ENCODE measurements around the gene SMC3.
"Not testable (repeated sequence)": the region's sequence is repeated elsewhere in the genome, so short reads cannot be mapped to it uniquely, and the experiment has no call there.

The SMC3 gene

DNA sequence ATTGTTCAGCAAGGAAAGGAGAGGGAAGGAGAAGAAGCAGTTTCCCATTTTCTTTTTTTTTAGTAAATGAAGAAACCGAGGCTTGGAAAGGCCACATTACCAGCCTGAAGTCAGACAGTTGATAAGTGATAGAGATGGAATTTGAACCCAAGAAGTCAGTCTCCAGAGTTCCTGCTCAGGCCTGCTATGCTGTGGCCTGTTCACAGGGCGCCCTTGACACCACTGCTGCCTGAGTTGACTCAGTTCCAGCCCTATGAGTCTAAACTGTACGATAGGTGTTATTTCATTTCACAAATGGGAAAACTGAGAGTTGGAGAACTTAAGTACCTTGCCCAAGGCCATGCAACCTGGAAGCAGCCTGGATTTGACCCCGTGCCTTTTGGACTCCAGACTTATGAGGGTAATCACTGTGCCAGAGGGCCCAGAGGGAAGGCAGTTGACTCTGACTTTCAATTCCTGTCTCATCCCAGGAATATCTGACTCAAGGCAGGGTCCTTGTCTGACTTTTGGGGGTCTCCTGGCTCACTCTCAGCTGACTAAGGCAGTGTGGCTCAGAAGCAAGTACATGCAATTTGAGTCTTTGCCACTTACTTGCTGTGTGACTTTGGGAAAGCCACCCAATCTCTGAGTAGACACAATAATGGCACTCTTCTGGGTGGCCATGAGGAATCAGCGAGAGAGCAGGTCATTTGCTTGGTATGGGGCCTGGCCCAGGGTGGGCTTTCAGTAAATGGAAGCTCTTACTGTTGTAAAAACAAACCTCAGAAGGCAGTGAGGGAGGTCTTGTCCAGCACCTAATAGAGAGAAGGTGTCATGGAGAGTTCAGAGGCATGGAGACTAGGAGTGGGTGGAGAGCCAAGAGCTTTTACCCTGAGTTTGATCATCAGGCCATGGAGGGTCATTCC is 58.7 kb downstream of the SMC3 start:
- DNase-seq: no peak

DNA sequence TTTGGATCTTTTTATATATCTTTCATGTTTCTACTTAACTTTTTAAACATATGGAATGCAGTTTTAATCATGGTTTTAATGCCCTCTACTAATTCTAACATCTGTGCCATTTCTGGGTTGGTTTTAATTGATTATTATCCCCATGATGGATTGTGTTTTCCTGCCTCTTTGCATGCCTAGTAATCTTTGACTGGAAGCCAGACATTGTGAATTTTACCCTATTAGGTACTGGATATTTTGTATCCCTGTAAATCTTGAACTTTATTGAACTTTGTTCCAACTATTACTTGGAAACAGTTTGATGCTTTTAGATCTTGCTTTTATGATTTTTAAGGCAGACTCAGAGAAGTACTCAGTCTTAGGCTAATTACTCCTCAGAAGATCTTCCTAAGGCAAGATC is 60.7 kb downstream of the SMC3 start:
- DNase-seq: no peak

DNA sequence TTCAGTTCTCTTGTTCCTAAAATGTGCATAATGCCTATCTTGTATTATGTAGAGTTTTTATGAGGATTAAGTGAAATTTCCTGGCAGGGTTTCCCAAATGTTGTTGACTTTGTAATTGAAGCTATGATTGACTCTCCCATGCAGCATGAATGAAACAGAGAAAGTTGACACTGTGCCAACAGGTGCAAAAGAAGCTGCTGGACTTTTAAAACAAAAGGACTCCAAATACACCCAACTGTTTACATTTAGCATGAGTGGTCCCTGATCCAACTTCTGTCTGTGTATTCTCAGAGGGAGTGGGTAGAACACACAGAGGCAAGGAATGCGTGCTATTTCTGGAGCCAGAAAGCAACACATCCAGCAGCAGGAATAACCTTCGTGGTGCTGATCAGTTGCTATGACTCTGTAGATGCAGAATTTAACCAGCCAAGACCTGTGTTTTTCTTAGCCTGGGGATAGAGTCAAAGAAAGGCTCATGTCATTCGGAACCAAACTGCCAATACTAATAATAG is 62.2 kb downstream of the SMC3 start:
- no peak for DNase-seq

DNA sequence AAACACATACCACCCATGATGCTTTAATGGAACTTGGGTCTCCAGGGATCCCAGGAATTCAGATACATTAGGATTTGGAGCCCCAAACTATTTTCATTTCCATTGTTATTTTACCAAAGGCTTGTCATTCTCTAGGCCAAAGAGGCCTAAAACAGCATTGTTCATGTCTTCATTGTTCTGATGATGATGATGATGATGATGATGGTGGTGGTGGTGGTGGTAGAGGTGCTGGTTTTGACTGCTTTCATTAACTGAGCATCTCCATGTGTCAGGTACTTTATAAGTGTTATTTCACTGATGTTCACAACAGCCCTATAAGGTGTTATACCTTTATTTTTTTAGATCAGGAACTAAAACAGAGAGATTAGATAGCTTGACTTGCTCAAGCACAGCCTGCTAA is 64.4 kb downstream of the SMC3 start:
- no peak for DNase-seq

DNA sequence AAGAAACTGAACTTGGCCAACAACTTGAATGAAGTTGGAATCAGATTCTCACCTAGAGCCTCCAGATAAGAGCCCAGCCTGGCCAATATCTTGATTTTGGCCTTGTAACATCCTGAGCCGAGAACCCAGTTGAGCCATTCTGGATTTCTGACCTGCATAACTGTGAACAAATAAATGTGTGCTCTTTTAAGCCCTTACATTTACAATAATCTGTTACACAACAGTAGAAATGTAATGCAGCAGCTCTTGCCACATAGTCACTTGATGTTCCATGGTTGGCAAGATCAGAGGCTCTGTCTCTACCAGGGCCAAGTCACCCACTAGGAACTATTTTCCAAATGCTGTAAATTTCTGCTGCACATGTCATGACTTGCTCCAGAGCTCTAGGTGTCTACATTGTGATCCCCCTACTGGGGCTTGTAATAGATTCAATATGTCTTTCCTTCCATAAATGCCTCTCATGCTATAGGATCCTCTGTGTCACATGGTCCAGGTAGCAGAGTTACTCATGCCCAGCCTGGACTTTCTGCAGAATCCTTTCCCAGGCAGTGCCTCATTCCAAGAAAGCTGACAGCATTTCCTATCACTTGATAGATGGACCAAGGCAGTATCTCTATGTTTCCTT is 65.2 kb downstream of the SMC3 start:
- no peak for DNase-seq

DNA sequence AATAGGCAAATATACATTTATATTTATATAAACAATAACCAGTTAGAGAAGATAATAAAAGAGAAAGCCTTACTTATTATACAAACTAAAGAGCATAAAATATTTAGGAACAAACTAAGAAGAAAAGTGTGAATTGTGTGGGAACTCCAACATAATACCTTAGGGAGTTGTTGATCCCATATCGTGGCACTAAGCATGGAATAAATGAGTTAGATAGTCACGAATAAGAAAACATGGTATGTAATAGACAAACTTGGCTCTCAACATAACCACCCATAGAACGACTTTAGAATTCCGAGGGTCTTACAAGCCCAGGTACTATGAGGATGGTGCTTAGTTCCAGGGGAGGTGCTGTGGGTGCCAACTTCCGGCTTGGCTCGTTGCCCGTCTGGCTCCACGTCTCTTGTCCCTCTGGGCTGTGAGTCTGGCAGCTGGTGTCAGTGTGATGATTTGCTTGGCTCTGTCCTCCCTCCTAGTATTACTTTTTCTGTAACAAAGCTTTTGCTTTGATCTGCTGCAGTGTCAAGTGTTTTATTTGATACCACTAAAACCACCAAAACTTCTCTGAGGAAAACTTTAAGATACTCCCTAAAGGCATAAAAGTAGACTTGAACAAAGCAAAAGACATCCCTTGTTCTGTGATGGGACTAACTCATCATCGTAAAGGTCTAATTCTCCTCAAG is 67.2 kb downstream of the SMC3 start:
- no peak for DNase-seq

DNA sequence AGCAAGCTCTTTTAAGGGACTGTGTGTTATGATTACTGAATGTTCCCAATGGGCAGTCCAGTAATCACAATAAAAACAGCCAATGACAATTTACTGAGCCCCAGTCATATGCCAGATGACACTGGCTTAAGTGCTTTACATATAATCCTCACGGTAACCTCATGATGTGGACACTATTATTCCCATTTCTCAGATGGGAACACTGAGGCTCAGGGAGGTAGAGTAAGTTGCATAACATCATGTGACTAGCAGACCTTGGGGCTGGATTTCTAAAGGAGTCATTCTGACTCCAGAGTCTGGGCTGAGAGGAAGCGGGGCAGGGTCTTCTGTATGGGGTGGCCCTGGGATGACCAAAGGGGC is 69.1 kb downstream of the SMC3 start:
- DNase-seq: no peak

DNA sequence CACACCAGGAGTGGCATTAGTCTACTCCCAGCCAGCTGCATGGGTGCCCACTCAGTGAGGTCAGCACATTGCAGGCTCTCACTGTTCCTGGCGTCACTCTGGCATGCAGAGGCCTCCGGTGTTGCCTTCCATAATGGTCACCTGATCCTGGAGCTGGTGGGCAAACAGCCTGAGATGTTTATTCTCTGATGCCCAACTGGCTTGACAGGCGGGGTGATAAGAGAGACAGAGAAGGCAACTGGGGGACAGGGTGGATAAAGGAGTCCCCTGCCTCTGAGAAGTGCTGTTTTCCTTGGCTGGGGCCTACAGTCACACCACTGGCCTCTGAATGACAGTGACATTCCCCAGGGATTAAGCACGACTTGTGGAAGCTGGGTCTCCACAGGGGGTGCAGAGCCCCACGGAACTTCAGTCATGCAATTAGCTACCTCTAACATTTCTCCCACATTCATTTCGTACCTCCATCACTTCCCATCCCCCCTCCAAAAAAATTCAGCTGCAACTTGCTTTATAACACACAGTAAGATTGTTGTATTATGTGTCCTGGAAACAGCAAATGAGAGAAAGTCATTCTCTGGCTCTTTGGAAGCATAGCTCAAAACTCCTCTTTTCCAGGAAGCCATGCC is 69.5 kb downstream of the SMC3 start:
- DNase-seq: no peak

DNA sequence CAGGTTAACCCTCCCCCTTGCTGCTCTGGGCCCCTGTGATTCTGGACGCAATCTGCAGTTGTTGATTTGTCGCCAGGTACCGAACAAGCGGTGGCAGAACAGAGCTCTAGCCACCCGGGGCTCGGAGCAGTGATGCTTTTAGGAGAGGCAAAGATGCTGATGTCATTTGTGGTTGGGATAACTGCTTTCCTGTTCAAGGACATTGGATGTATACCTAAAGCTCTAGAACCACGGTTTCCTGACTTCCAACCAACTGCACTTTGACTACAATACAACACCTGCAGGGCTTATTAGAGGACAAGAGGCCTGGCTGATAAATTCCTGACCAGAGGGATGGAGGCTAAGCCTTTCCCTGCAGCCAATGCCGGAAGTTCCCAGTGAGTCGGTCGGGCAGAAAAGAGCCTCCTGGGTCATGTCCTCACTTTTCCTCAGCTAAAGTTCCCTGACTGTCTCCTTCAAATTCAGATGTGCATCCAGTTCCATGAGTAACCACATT is 70.1 kb downstream of the SMC3 start:
- no peak for DNase-seq

DNA sequence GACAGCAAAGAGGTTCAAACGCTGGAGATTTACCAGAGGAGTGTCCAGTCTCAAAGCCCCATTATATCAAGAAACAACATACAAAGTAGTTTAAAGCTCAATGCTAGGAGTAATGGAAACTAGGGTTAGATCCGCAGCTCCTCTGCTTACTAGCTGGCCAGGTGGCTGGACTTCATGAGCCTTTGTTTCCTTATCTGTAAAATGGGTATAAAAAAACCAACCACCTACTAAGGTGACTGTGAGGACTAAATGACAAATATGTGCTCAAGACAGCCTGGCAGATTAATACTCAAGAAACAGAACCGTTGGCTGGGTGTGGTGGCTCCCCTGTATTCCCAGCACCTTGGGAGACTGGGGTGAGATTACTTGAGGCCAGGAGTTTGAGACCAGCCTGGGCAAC is 70.8 kb downstream of the SMC3 start:
- DNase-seq: no peak

DNA sequence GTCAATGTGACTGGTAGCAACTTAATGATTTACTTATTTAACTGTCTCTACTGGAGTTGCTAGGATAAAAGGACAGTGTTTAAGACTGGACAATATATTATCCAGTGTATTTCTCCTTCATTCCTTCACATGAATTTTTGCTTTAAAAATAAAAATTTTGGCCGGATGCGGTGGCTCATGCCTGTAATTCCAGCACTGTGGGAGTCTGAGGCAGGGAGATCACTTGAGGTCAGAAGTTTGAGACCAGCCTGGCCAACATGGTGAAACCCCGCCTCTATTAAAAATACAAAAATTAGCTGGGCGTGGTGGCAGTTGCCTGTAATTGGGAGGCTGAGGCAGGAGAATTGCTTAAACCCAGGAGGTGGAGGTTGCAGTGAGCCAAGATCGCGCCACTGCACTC is 71.6 kb downstream of the SMC3 start:
- not testable (repeated sequence) for DNase-seq

DNA sequence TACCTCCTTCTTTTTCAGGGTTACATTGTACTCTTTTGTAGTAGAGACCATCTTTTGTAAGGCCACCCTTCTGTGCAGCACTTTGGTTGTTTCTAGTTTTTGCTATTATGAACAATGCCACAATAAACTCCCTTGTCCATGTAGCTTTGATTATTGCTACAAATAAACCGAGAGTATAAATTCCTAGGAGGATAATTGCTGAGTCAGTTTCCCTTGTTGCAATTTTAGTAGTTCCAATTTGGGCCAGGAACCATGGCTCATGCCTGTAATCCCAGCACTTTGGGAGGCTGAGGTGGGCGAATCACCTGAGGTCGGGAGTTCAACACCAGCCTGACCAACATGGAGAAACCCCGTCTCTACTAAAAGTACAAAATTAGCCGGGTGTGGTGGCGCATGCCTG is 72.4 kb downstream of the SMC3 start:
- DNase-seq: not testable (repeated sequence)

DNA sequence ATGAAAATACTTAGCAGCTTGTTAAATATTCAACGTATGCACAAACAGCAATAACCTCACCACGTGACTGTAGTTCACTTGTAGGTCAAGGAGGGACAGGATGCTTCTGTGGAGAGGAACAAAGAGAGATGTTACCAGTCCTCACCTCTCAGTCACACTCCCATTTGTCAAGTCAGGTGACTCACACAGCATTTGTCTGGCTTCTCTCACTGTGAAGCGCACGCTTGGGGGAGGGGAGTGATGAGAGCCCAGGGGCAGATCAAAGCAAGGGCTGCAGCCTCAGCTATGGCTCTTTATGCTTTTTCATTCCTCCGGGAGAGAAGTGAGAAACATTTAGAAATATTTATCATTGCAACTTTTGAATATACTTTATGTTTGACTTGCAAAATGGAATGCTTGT is 73.8 kb downstream of the SMC3 start:
- no peak for DNase-seq

DNA sequence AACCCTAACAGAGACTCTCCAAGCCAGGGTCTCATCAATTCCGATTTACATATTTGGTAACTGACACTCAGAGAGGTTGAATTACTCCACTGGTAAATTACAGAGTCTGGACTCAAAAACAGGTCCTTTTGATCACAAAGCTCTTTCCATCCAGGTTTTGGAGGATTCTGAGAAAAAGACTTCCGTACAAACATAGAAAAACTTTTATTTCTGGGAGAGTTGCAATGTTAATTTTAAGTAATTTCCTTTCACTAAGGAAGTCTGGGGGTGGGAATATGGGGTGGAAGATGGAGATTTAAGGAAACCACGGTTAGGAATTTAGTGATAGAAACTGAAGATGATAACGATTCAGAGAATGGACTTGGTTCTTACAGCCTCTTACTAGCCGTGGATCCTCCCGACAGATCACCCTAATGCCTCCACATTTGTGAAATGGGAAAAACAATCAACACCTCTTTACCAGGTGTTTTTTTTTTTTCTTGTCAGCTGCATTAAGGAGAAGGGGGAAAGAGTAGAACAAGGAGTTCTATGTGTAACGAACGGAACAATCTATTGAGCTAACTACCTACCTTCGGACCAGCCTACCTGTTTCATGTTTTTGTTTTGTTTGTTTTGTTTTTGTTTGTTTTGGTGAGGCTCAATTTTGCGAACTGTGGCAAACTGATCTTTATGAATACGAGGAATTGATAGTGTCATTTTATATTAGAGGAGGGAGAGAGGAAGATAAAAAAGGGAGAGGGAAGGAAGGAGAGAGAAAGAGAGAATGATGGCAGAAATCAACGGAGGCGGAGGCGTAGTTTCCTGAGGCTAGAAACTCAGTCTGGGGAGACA is 74.9 kb downstream of the SMC3 start:
- DNase-seq: no peak

DNA sequence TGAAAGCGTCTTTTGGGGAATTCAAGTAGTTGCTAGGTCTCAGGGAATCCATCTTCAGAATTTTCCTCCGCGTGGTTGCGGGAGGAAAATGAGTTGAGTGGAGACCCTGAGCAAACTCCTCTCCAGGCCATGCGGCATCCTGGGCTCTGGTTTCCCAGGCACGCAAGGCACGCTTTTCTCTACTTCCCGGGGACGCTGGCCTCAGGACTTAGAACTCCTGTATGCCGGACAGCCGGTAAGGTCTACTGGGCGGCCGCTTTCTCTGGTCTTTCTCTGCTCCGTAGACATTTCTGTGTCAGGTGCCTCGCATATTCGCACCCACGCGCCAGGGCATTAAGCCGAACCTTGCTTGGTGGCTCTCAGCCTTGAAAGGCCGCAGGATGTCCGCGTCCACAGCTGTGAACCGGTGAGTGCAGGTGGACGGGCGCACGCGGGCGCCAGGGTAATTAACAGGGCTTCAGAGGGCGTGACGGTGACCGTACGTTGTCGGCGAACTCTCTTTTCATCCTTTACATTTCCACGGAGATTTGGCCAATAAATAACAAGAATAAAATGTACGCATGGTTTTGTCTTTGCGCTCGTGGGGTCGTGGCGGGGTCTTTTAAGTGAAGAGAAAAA is 75.6 kb downstream of the SMC3 start:
- no peak for DNase-seq

DNA sequence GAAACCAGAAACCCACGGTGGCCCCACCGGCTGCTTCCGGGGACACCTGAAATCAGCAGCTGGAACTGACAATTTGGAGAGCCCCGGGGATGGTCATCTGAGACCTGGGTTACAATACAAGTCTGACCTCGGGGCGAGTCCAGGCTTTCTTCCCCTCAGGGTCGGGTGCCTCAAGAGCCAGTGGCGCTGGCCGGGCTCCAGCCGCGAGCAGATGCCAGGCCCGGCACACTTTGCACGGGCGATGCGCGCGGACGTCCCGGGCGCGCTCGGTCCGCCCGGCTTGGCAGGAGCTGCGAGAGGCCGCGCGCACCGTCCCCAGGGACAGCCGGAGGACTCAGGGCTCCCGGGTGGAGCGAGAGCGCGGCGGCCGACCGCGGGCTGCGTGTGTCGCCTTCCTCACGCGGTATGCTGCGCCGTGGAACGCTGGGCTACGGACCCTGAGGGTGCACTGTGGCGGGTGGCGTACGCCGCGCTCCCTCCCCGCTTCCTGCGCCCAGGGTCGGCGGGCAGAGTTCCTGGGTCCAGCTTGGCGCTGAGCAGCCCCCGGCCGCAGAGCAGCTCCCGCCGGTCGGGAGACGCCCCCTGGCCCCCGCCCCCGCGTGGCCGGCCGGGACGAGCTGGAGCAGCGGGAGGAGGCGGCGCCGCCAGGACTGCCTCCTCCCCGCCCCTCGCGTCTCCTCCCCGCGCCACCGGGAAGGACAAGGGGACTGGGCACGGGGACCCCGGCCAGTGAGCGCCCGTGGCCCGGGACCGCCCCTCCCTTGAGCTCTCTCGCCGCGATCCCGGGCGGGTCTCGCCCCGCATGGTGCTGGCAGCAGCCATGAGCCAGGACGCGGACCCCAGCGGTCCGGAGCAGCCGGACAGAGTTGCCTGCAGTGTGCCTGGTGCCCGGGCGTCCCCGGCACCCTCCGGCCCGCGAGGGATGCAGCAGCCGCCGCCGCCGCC is 76.4 kb downstream of the SMC3 start, which contains the start of gene RBM20:
RBM20 (plus strand) TSS at position 684 of the 945 bp plus-strand sequence; CDS start at position 803, 119 bp downstream.
- DNase-seq: no peak

DNA sequence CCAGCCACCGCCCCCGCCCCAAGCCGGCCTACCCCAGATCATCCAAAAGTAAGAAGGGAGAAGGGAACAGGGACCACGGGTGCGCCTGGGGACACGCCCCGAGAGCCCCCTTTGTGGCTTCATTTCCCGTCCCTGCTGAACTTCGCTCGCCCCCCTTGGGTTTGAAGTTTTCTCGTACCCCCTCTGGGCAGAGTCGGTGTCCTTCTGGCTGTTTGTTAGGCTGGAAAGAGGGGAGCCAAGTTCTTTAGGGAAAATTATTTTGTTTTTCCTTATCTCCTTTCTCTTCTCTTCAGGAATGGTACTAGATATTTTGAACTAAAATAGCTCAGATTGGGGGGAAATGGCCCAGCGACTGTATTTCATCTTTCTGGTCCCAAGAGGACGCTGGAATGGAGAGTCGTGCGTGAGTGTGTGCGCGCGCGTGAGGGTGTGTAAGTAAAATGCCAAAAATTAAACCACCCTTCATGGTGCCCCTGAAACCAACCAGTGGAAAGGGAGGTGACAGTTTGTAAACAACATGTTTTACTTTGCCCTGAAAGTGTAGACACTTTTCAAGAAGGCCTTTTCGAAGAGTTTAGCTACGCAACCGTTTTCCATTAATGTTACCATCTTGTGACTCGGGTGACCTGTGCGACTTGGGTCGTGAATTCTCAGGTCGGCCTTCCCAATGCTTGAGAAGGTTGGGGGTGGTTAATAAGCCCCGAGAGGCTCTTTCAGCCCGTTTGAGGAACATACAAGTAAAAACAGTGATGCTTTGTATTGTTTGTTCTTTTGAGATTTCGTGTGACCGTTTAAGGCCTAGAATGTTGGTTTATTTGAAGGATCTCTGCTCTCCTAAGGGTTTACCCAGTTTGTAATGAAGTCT is 77.3 kb downstream of the SMC3 start:
- no peak for DNase-seq

DNA sequence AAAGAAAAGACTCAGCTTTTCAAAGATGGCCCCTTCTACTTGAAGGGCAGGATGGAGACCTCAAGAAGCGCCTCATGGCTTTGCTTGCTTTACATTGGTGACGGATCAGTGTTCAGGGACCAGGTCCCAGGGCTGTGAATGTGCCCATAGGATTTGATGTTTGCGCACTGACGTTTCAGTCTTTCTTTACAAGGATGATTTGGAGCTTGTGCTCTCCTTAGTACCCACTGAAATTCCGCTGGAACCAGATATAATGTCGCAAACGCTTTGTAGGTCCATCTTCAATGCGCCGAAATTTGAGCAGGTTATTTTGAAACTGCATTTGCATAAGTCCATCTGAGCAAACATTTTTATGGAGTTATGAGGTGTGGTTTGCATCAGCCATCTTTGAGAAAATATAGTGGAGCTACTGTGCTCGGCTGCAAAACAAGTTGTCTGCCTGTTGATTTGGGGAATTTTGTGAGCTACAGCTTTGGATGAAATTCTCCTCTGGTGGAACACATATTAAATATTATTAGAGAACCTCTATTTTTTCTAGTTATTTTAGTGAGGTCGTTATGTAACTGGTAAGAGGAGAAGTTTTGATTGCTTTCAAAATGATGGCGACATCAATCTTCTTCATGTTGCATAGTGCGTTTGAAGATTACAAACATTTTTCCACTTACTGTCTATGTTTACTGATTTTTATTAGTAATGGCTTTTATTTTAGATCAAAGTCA is 79.1 kb downstream of the SMC3 start:
- DNase-seq: no peak

DNA sequence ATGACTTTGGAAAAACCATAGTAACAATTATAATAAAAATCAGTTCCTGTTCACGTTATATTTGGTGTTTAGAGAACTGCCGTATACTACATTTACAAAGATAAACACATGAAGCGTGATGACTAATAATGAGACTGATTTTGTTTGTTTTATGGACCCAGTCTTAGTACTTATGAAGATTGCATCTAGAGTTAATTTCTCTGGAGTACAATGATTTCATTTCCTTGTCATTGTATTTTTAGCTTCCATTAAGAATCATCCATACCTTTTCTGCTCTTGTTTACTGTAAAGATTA is 79.6 kb downstream of the SMC3 start:
- no peak for DNase-seq
